H1 (cell line): ENCODE data around the gene CSGALNACT2. TPM values are rescaled to one million over a fixed set of nuclear protein-coding genes. Genes with fewer than 3 reads are reported as not detected.

Experiments used
- CTCF ChIA-PET: fragments of 300-600 bp; sonication (Branson Sonifier 250); formaldehyde crosslinking; loops from one replicate; lab custom pipeline; 2021; ENCODE audit not compliant: partially characterized antibody; lab: Charles Lee
- POLR2A ChIA-PET: fragments of 300-600 bp; sonication (Branson Sonifier 250); formaldehyde crosslinking; loops from one replicate; lab custom pipeline; 2021; ENCODE audit warnings: inconsistent platforms; ENCODE audit not compliant: partially characterized antibody; lab: Charles Lee
- DNase-seq, 2 experiments: peaks; one replicate each; pipeline versions ENCODE4 v3.0.0 to v3.0.0-alpha.2; 2010 to 2022; ENCODE audit warnings: low spot score in 2 of 2, low read depth in 1 of 2, mixed read lengths in 1 of 2
- FAIRE-seq: peaks from 2 replicates; lab custom pipeline; 2011; peaks lifted over from hg19 to GRCh38; lab: Jason Lieb, UNC
- H2AFZ ChIP-seq: 2 replicates; pipeline ENCODE4 v1.8.1; 2012; ENCODE audit warnings: low read length, inconsistent platforms
- H2AK5ac ChIP-seq: 2 replicates; pipeline ENCODE4 v1.6.1; 2013; ENCODE audit warnings: low read depth, low read length
- H2BK120ac ChIP-seq: replicated peaks from 2 replicates; pipeline ENCODE3; 2013; ENCODE audit warnings: low read depth, low read length, inconsistent platforms
- H2BK12ac ChIP-seq: 2 replicates; pipeline ENCODE4 v1.6.1; 2013; ENCODE audit warnings: low read depth, low read length
- H2BK15ac ChIP-seq: 2 replicates; pipeline ENCODE4 v1.6.1; 2013; ENCODE audit warnings: low read length
- H2BK20ac ChIP-seq: 2 replicates; pipeline ENCODE4 v1.6.1; 2013; ENCODE audit warnings: low read length
- H2BK5ac ChIP-seq: 2 replicates; pipeline ENCODE4 v1.6.1; 2013; ENCODE audit warnings: low read depth, low read length
- H3K14ac ChIP-seq: 2 replicates; pipeline ENCODE4 v1.6.1; 2013; ENCODE audit warnings: inconsistent platforms; ENCODE audit not compliant: insufficient read length
- H3K18ac ChIP-seq: 2 replicates; pipeline ENCODE4 v1.6.1; 2013; ENCODE audit warnings: low read length; ENCODE audit errors: extremely low read depth
- H3K23ac ChIP-seq: 2 replicates; pipeline ENCODE4 v1.6.1; 2013; ENCODE audit warnings: inconsistent platforms; ENCODE audit not compliant: insufficient read length
- H3K23me2 ChIP-seq: 2 replicates; pipeline ENCODE4 v1.6.1; 2013; ENCODE audit warnings: low read depth, low read length
- H3K27ac ChIP-seq: 2 replicates; pipeline ENCODE4 v1.6.1; 2011; ENCODE audit warnings: low read depth, low read length, inconsistent platforms
- H3K27me3 ChIP-seq, 4 experiments: replicated peaks in 1 of 4; 1 replicate in 1 of 4; 2 replicates in 3 of 4; pipeline versions ENCODE4 v1.6.1 to v1.8.1; 2011 to 2013; ENCODE audit warnings: low read length in 3 of 4, mild to moderate bottlenecking in 3 of 4, inconsistent platforms in 2 of 4, mixed read lengths in 2 of 4, moderate library complexity in 1 of 4; ENCODE audit not compliant: control insufficient read depth in 3 of 4, insufficient read depth in 3 of 4; ENCODE audit errors: extremely low read depth in 1 of 4
- H3K36me3 ChIP-seq, 4 experiments: 2 replicates each; pipeline versions ENCODE4 v1.6.1 to v1.8.1; 2011 to 2013; ENCODE audit warnings: mild to moderate bottlenecking in 4 of 4, low read length in 3 of 4, moderate library complexity in 2 of 4, control low read depth in 1 of 4, inconsistent platforms in 1 of 4; ENCODE audit not compliant: insufficient read depth in 4 of 4, control insufficient read depth in 2 of 4
- H3K4ac ChIP-seq: replicated peaks from 2 replicates; pipeline ENCODE3; 2013; ENCODE audit warnings: low read length, low read depth, mixed read lengths, inconsistent platforms; ENCODE audit not compliant: insufficient read length
- H3K4me1 ChIP-seq, 4 experiments: replicated peaks in 1 of 4; 1 replicate in 1 of 4; 2 replicates in 3 of 4; pipeline versions ENCODE4 v1.6.1 to v1.8.1; 2011 to 2013; ENCODE audit warnings: low read length in 3 of 4, inconsistent platforms in 2 of 4, mixed read lengths in 1 of 4; ENCODE audit not compliant: insufficient read depth in 4 of 4, control insufficient read depth in 3 of 4
- H3K4me2 ChIP-seq, 2 experiments: 2 replicates each; pipeline versions ENCODE4 v1.6.1 to v1.8.1; 2011 to 2013; ENCODE audit warnings: low read depth in 2 of 2, low read length in 2 of 2, control low read depth in 1 of 2, inconsistent platforms in 1 of 2, mild to moderate bottlenecking in 1 of 2; ENCODE audit not compliant: insufficient read depth in 1 of 2
- H3K4me3 ChIP-seq, 4 experiments: fragments of 200-600, 300-600 bp in 1 of 4; sonication (generic), shearing (Covaris generic), sonication (Bioruptor Twin) in 1 of 4; 2 replicates each; pipeline versions ENCODE4 v1.5.1 to v1.8.1; 2011 to 2016; ENCODE audit warnings: low read length in 4 of 4, low read depth in 3 of 4, control low read depth in 2 of 4, inconsistent platforms in 2 of 4, mild to moderate bottlenecking in 2 of 4, mixed read lengths in 1 of 4, moderate library complexity in 1 of 4; ENCODE audit not compliant: insufficient read depth in 2 of 4; ENCODE audit errors: extremely low read depth in 1 of 4
- H3K56ac ChIP-seq: replicated peaks from 2 replicates; pipeline ENCODE3; 2013; ENCODE audit warnings: low read depth, mild to moderate bottlenecking, mixed read lengths, low read length, inconsistent platforms; ENCODE audit not compliant: insufficient read length
- H3K79me1 ChIP-seq: 2 replicates; pipeline ENCODE4 v1.6.1; 2013; ENCODE audit warnings: low read depth, low read length, control low read depth
- H3K79me2 ChIP-seq, 2 experiments: 2 replicates each; pipeline versions ENCODE4 v1.6.1 to v1.8.1; 2012 to 2013; ENCODE audit warnings: low read length in 2 of 2, mild to moderate bottlenecking in 2 of 2, inconsistent platforms in 1 of 2; ENCODE audit not compliant: insufficient read depth in 2 of 2, control insufficient read depth in 1 of 2
- H3K9ac ChIP-seq, 4 experiments: replicated peaks in 1 of 4; 1 replicate in 1 of 4; 2 replicates in 3 of 4; pipeline versions ENCODE4 v1.6.1 to v1.8.1; 2011 to 2013; ENCODE audit warnings: low read depth in 3 of 4, low read length in 3 of 4, control low read depth in 2 of 4, mild to moderate bottlenecking in 2 of 4, moderate library complexity in 2 of 4, inconsistent platforms in 1 of 4; ENCODE audit errors: extremely low read depth in 1 of 4
- H3K9me3 ChIP-seq, 2 experiments: 2 replicates each; pipeline versions ENCODE4 v1.6.1 to v1.8.1; 2012 to 2013; ENCODE audit warnings: mild to moderate bottlenecking in 2 of 2, moderate library complexity in 2 of 2, control low read depth in 1 of 2, inconsistent platforms in 1 of 2, low read depth in 1 of 2, low read length in 1 of 2, mixed read lengths in 1 of 2; ENCODE audit not compliant: insufficient read depth in 2 of 2
- H4K20me1 ChIP-seq, 2 experiments: replicated peaks in 1 of 2; 2 replicates each; pipeline versions ENCODE3 to v1.8.1; 2011 to 2013; ENCODE audit warnings: inconsistent platforms in 2 of 2, low read length in 2 of 2, mild to moderate bottlenecking in 1 of 2; ENCODE audit not compliant: insufficient read depth in 2 of 2, control insufficient read depth in 1 of 2
- H4K5ac ChIP-seq: 2 replicates; pipeline ENCODE4 v1.6.1; 2013; ENCODE audit warnings: low read length, low read depth, mixed read lengths, inconsistent platforms; ENCODE audit not compliant: insufficient read length
- H4K8ac ChIP-seq: 2 replicates; pipeline ENCODE4 v1.8.0; 2013; ENCODE audit warnings: mild to moderate bottlenecking, moderate library complexity, low read length, inconsistent platforms; ENCODE audit not compliant: insufficient read depth; ENCODE audit errors: extremely low read depth
- H4K91ac ChIP-seq: replicated peaks from 2 replicates; pipeline ENCODE3; 2013; ENCODE audit warnings: low read length, mixed read lengths, inconsistent platforms; ENCODE audit not compliant: insufficient read length
- EGR1 ChIP-seq: IDR thresholded peaks from 2 replicates; pipeline ENCODE4 v1.6.1; 2011; ENCODE audit warnings: low read depth, low read length, borderline replicate concordance
- KDM5A ChIP-seq: fragments of 200-600 bp; IDR thresholded peaks from 2 replicates; pipeline ENCODE4 v1.7.1; 2012; ENCODE audit warnings: mild to moderate bottlenecking, low read length, inconsistent platforms, mixed read lengths
- RFX5 ChIP-seq: IDR thresholded peaks from 2 replicates; pipeline ENCODE4 v1.6.1; 2011; ENCODE audit warnings: low read depth, low read length, improper control_type of control experiment, borderline replicate concordance
- RNF2 ChIP-seq: fragments of 200-900, 300-1000 bp; sonication (generic); IDR thresholded peaks from 2 replicates; pipeline ENCODE4 v1.7.1; 2016; ENCODE audit warnings: borderline replicate concordance, low read depth, mild to moderate bottlenecking, antibody characterized with exemption, low read length; ENCODE audit not compliant: poor library complexity, severe bottlenecking; ENCODE audit errors: missing control alignments
- RXRA ChIP-seq: IDR thresholded peaks from 2 replicates; pipeline ENCODE4 v1.6.1; 2011; ENCODE audit warnings: low read depth, mild to moderate bottlenecking, low read length, moderate library complexity; ENCODE audit not compliant: insufficient read depth
- SP4 ChIP-seq: IDR thresholded peaks from 2 replicates; pipeline ENCODE4 v1.6.1; 2012; ENCODE audit warnings: low read length, inconsistent platforms
- TAF1 ChIP-seq: IDR thresholded peaks from 2 replicates; pipeline ENCODE4 v1.6.1; 2011; ENCODE audit warnings: mild to moderate bottlenecking, low read depth, low read length
- WGBS, 2 experiments: shearing (Covaris generic) in 1 of 2; methylation state at CpG; one replicate each; pipeline versions ENCODE4 v1.1.6 to v1.1.7; 2013 to 2015; ENCODE audit warnings: low lambda C conversion rate in 2 of 2, mixed read lengths in 2 of 2, inconsistent platforms in 1 of 2, low coverage in 1 of 2, missing lambda C conversion rate in 1 of 2; ENCODE audit not compliant: insufficient replicate concordance in 2 of 2, insufficient coverage in 1 of 2, insufficient read length in 1 of 2; ENCODE audit errors: extremely low coverage in 1 of 2, missing lambda C conversion rate in 1 of 2; 5-methylcytosine and 5-hydroxymethylcytosine counted together
- polyA plus RNA-seq, 7 experiments: library from polyadenylated mRNA; depleted of rRNA in 3 of 7; stranded (reverse) in 5 of 7; unstranded in 2 of 7; fragments of >200 nt in 5 of 7; fragments of 200-250 nt in 2 of 7; gene quantifications; 1 replicate in 5 of 7; 2 replicates in 1 of 7; 4 replicates in 1 of 7; pipeline versions ENCODE4 v1.2.1 to v1.2.3, GENCODE V29; 2011 to 2013; ENCODE audit warnings: missing spikeins in 2 of 7, mixed read lengths in 2 of 7
- total RNA-seq: library from RNA; stranded (reverse); fragmentation: NEBNext Ultra II Directional; extraction: Animal tissue kit (Norgen Biotek cat#: 25700); gene quantifications from 2 replicates; pipeline ENCODE4 v1.2.1, GENCODE V29; 2021
- TF ChIP-seq, protein P1 (sequence below), 3 experiments: IDR thresholded peaks; 1 replicate in 2 of 3; 2 replicates in 1 of 3; pipeline versions ENCODE4 v1.5.1 to v1.6.1; 2011; ENCODE audit warnings: low read length in 3 of 3, mild to moderate bottlenecking in 3 of 3, inconsistent platforms in 2 of 3, low read depth in 1 of 3, moderate library complexity in 1 of 3; ENCODE audit not compliant: insufficient read depth in 1 of 3; ENCODE audit errors: control extremely low read depth in 1 of 3

CSGALNACT2 gene
- total and polyA plus RNA-seq, 2 of the 8 experiments (the other 6 are each of a cell fraction or from before 2014, with no cell fraction given): 2.6 to 5.3 TPM

DNA sequence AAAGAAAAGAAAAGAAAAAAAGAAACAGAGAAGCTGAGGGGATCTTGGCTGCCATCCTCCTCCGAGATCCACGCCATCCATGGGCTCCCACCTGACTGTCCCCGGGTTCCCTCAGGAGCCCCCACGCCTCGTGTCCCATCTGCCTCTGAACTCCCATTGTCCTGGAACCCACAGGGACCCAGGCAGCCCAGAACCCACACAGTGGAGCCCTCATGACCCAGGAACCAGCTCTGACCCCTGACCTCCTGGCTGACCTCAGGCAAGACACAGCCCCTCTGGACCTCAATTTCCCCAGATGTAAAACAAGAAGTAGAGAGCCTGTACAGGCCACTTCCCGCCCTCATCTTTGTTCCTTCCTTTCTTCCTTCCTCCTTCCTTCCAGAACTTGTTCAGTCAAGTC, 88.2 kb downstream of the CSGALNACT2 start:
- no peak overlapping the region for H2BK5ac ChIP-seq
- H3K4me3 ChIP-seq: no peak overlapping the region
- ChIA-PET POLR2A (no interaction called here), CTCF (interaction anchor here (1.6 to 12.7 kb wide), 2 partner anchors 23 to 29 kb away, joined by 4 to 159 read pairs; no protein-coding TSS in a partner anchor)
- no peak overlapping the region for H3K18ac ChIP-seq
- peaks cover 19 to 39% (median 38%) of the 10 kb centered on the region in 4 experiments for H3K27me3 ChIP-seq
- H3K4me1 ChIP-seq: peaks cover 0 to 17% (median 10%) of the 10 kb centered on the region in 4 experiments; a peak in 6 of 7 replicates
- no peak for FAIRE-seq
- H2AK5ac ChIP-seq: no peak overlapping the region
- H3K79me2 ChIP-seq: no peaks in the 10 kb centered on the region
- no peak for DNase-seq
- no peak overlapping the region for H3K56ac ChIP-seq
- H2BK15ac ChIP-seq: no peak overlapping the region
- no peak overlapping the region for H2BK12ac ChIP-seq
- H3K23ac ChIP-seq: no peak overlapping the region
- TF ChIP-seq EGR1 (no peak), KDM5A (no peak), SP4 (no peak), TAF1 (no peak), RXRA (no peak), RFX5 (no peak), RNF2 (no peak)
- TF ChIP-seq, protein P1, sequence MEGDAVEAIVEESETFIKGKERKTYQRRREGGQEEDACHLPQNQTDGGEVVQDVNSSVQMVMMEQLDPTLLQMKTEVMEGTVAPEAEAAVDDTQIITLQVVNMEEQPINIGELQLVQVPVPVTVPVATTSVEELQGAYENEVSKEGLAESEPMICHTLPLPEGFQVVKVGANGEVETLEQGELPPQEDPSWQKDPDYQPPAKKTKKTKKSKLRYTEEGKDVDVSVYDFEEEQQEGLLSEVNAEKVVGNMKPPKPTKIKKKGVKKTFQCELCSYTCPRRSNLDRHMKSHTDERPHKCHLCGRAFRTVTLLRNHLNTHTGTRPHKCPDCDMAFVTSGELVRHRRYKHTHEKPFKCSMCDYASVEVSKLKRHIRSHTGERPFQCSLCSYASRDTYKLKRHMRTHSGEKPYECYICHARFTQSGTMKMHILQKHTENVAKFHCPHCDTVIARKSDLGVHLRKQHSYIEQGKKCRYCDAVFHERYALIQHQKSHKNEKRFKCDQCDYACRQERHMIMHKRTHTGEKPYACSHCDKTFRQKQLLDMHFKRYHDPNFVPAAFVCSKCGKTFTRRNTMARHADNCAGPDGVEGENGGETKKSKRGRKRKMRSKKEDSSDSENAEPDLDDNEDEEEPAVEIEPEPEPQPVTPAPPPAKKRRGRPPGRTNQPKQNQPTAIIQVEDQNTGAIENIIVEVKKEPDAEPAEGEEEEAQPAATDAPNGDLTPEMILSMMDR (IDR thresholded peaks at IDR 0.05; ENCODE audit: control extremely low read depth in 1 of 3, insufficient read depth in 1 of 3, low read depth in 1 of 3, low read length in 3 of 3): no peak
- H2BK20ac ChIP-seq: no peak overlapping the region
- H3K27ac ChIP-seq: no peak overlapping the region
- H4K91ac ChIP-seq: no peak overlapping the region
- no peak overlapping the region for H4K5ac ChIP-seq
- H3K79me1 ChIP-seq: no peaks in the 10 kb centered on the region; the same call in 1 of the 2 replicates
- no peaks in the 10 kb centered on the region for H3K9me3 ChIP-seq
- H3K4ac ChIP-seq: no peak overlapping the region
- WGBS, 2 experiments: 100% methylated on average over 1 of the region's 6 CpGs; no CpG with 5 or more reads in 1 of the 2 experiments
- no peak overlapping the region for H3K14ac ChIP-seq
- H2BK120ac ChIP-seq: no peak overlapping the region
- peaks cover 0 to 16% of the 10 kb centered on the region in 2 experiments for H4K20me1 ChIP-seq
- H2AFZ ChIP-seq: no peak overlapping the region
- peaks cover 0 to 3% (median 0%) of the 10 kb centered on the region in 4 experiments; a peak in 1 of 8 replicates for H3K36me3 ChIP-seq
- peaks cover 23% of the 10 kb centered on the region for H3K23me2 ChIP-seq
- no peak overlapping the region for H3K9ac ChIP-seq
- H4K8ac ChIP-seq: peak overlapping the region; percentile 51; the same call in 1 of the 2 replicates
- no peak overlapping the region for H3K4me2 ChIP-seq
